T47D (cell line): Measurements from ENCODE around the gene CCP110.
"Not testable (repeated sequence)": the region's sequence is repeated elsewhere in the genome, so short reads cannot be mapped to it uniquely, and the experiment has no call there.

ENCODE experiments used
- DNase-seq, 2 experiments: peaks; one replicate each; pipeline versions ENCODE4 v3.0.0 to v3.0.0-alpha.2; 2011 to 2012; ENCODE audit warnings: low read depth in 1 of 2, low spot score in 1 of 2
- JUND ChIP-seq: IDR thresholded peaks from 2 replicates; pipeline ENCODE4 v1.6.1; 2012; ENCODE audit warnings: low read depth
- in situ Hi-C: cut with HindIII; loops from 2 replicates; pipeline ENCODE4 v1.10.0; 2016; ENCODE audit warnings: low sequenced_read_pairs, low pct_unique_long_range_greater_than_20kb

Gene CCP110

GRCh38 chr16:19542138-19542821 is 18.5 kb downstream of the CCP110 start:
- in situ Hi-C loops, result no loop called here
- DNase-seq, result no peak
- no peak for TF ChIP-seq JUND

- in situ Hi-C loops, result not testable (repeated sequence)
- DNase-seq, result peak in 1 of 2 experiments; percentile 53
Measured at GRCh38 chr16:19543278-19543996, 19.7 kb downstream of the CCP110 start.

GRCh38 chr16:19548144-19548543 is 24.4 kb downstream of the CCP110 start:
- no peak for DNase-seq
- no peak for TF ChIP-seq JUND
- in situ Hi-C loops, result no loop called here

GRCh38 chr16:19549673-19550072 is 25.9 kb downstream of the CCP110 start:
- DNase-seq, result no peak
- in situ Hi-C loops, result no loop called here
- TF ChIP-seq JUND, result no peak

GRCh38 chr16:19555186-19555937 is 31.6 kb downstream of the CCP110 start, which contains the start of gene VPS35L:
Gene VPS35L (plus strand): TSS chr16:19555703. CDS start chr16:19555730, 27 bp downstream.
- in situ Hi-C loops, result no loop called here
- peak; percentile 79 to 96 for DNase-seq

GRCh38 chr16:19555938-19556771 is 32.4 kb downstream of the CCP110 start:
- no peak for TF ChIP-seq JUND
- in situ Hi-C loops, result no loop called here
- DNase-seq, result peak in 1 of 2 experiments; percentile 17

More at GRCh38 chr16:19555186-19555937, 31.6 kb downstream of the CCP110 start, which contains the start of gene VPS35L:
- no peak for TF ChIP-seq JUND

GRCh38 chr16:19559242-19559910 is 35.6 kb downstream of the CCP110 start:
- no peak for TF ChIP-seq JUND
- DNase-seq, result peak in 1 of 2 experiments; percentile 61
- in situ Hi-C loops, result no loop called here

- TF ChIP-seq JUND, result no peak
- in situ Hi-C loops, result no loop called here
- DNase-seq, result no peak
Measured at GRCh38 chr16:19560078-19560477, 36.3 kb downstream of the CCP110 start.

GRCh38 chr16:19563377-19563776 is 39.6 kb downstream of the CCP110 start:
- no peak for DNase-seq
- in situ Hi-C loops, result no loop called here
- TF ChIP-seq JUND, result no peak

GRCh38 chr16:19566362-19566761 is 42.6 kb downstream of the CCP110 start:
- TF ChIP-seq JUND, result no peak
- in situ Hi-C loops, result no loop called here

GRCh38 chr16:19567560-19567959 is 43.8 kb downstream of the CCP110 start:
- in situ Hi-C loops, result no loop called here
- no peak for TF ChIP-seq JUND
- DNase-seq, result no peak

More at GRCh38 chr16:19566362-19566761, 42.6 kb downstream of the CCP110 start:
- no peak for DNase-seq
